GM10847 (cell line): ENCODE data around the gene ARF6.

Source experiments
- POLR2A ChIP-seq: IDR thresholded peaks from 2 replicates; pipeline ENCODE4 v1.6.1; 2011; ENCODE audit not compliant: insufficient read length; ENCODE audit errors: extremely low read depth

ARF6 gene

GRCh38 chr14:49926803-49927202 lies 33.9 kb downstream of the ARF6 start:
- no peak for TF ChIP-seq POLR2A

DNA sequence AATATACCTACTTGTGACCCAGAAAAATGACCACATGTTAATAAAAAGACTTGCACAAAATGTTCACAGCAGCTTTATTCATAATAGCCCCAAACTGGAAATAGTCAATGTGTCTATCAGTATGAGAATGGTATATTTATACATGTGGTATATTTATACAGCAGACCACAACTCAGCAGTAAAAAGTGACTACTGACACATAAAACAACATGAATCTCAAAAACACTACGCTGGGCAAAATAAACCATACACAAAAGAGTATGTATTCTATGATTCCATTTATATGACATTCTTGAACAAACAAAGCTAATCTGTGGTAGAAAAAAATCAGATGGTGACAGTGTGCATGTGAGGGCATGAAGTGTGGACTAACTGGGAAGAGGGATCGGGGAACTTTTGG lies 35.1 kb downstream of the ARF6 start:
- TF ChIP-seq POLR2A = no peak

DNA sequence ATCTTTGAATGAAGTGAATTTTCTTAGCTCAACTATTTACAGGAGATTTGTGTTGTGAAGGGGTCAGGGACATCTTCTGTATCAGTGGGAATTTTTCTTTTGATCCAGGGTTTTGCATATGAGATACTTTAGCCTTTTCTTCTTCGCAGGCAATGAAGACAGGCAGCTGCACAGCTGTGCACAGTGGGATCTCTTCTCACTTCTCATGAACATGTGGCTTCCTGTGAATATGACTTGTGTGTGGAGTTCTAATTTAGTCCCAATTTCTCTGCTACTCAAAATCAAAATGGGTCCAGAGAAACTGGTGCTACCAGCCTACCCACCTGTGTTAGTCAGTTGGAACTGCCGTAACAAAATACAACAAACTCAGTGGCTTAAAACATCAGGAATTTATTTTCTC lies 37.8 kb downstream of the ARF6 start:
- TF ChIP-seq POLR2A = no peak

GRCh38 chr14:49931523-49931922 lies 38.6 kb downstream of the ARF6 start:
- no peak for TF ChIP-seq POLR2A

DNA sequence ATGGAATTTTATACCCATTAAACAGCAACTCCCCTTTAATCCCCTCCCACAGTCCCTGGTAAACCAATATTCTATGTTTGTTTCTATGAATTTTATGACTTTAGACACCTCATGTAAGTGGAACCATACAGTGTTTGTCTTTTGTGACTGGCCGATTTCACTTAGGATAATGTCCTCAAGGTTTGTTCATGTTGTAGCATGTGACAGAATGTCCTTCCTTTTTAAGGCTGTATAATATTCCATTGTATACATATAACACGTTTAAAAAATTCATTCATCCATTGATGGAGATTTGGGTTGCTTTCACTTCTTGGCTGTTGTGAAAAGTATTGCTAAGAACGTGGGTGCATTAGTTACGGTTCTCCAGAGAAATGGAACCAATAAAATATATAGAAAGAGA lies 40.2 kb downstream of the ARF6 start:
- TF ChIP-seq POLR2A = no peak

GRCh38 chr14:49933704-49934103 lies 40.8 kb downstream of the ARF6 start:
- TF ChIP-seq POLR2A = no peak

GRCh38 chr14:49934646-49935045 lies 41.8 kb downstream of the ARF6 start:
- no peak for TF ChIP-seq POLR2A

DNA sequence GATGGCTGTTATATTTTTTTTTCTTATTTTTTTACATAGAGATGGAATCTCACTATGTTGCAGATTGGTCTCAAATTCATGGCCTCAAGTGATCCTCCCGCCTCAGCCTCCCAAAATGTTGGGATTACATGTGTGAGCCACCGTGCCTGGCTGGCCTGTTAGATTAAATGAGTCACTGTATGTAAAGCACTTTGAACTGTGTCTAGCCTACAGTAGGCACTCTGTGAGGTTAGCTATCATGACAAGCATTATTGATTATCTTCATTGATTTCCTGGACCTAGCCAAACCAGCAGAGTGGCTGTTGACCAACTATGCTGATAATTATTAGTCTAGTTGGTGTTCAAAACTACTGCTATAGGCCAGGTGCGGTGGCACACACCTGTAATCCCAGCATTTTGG lies 42.6 kb downstream of the ARF6 start:
- TF ChIP-seq POLR2A = no peak

DNA sequence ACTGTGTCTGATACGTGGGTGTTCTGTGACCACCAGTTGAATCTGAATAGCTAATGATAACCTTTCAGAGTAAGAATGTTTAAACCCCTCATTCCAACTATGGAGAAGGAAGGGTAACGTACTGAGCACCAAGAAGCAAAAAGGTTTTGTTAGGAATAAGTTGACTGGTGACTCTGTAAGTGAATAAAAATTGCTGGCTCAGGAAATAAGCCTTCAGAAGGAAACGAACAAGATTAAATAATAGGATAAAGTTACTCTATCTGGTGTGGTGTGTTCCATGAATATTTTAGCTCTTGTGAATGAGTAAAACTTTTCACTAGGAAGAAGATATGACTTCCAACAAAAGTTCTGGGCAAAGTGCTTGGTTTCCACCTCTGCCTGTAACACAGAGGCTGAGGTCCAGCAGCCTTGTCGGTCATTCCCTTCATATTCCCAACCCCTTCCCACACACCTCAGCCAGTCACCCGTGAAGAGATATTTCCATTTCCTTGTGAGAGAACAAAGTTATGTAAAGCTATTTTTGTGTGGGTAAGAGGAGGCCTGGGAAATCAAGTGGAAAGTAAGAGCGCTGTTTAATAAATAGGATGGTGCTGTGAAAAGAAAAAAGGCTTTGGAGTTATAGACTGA lies 47.1 kb downstream of the ARF6 start:
- no peak for TF ChIP-seq POLR2A

DNA sequence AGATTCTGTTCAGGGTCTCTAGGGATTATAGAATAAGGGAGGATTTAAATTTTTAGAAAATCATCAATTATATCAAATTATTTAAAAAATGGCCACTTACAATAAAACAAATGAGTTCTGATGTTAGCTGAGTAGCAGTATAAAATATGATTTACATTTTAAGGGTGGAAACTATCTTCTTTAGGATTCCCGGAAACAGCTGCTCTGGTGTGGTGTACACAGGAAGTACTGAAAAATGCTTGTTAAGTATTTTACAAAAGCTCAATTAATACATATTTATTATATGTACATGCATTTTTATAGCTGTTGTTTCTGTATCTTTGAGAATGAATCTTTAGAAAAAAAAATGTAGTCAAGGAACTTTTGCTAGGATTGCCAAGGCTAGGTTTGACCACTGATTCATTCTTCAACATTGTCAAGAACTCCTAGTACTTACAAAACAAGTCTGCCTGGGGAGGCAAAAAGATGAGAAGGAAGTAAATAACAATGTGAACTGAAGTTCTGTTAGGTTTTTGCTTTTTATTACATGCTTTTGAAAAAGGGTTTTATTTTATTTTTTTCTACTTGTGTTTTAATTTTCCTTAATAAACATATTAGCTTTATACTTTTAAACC lies 48.0 kb downstream of the ARF6 start:
- TF ChIP-seq POLR2A = no peak

- no peak for TF ChIP-seq POLR2A
Measured at GRCh38 chr14:49942090-49942489, 49.2 kb downstream of the ARF6 start.

DNA sequence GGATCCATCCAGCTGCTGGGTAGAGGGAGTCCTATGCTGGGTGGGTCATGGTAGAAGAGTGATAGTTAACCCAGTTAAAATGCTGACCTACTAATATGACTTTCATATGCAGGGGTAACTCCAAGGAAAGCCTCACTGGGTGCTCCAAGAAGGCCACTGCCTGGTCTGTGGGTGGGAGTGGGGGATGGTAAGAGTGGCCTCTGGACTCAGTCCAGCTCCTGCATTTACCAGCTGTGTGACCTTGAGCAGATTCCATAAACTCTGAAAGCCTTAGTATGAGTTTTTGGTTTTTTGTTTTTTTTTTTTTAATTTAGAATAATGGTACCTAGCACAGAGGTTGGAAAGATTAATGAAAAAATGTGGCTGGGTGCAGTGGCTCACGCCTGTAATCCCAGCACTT lies 51.6 kb downstream of the ARF6 start:
- TF ChIP-seq POLR2A = no peak

DNA sequence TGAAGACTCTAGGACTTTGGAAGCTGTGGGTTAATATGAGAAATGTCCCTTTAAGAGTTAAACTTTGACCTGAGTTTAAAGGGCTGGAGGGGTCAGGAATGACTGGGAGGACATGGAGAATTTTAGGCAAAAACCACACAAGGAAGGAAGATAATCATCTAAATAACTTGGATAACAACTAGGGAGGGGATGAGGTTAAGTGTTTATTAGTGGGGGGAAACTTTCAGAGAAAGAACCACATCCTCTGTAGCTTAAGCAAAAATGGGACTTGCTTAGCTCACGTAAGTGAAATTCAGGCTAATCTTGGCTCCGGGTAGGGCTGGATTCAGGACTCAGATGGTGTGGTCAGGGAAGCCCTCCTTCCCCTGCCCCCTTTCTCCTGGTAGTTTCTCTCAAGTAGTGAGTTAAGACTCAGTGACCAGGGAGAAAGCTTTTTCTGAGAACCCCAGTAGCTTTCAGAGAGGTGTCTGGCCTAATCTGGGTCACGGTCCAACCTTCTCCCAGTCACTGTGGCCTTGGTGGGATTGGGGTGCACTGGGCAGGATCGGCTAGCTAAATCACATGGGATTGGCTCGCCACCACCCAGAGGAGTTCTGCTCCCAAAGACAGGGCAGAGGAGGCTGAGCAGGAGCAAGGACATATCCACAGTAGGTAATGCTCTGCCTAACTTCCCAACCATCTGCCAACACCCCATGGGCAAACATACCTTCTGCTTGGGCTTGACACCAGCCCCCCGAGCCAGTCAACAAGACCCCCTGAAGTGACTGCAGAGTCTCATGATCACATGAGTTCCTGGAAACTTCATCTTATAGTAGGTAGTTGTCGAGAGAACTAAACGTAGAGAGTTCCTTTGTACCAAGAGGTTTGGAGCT lies 52.8 kb downstream of the ARF6 start:
- TF ChIP-seq POLR2A = no peak
